NOMO-1 treated with DMSO at 0.1 percent for 48 hours (cell line): ENCODE results near the gene HBG2.

Experiments
- DNase-seq: peaks from one replicate; lab custom pipeline; 2025; ENCODE audit not compliant: unreplicated experiment; lab: John Stamatoyannopoulos, UW

The HBG2 gene

GRCh38 chr11:5231111-5231510 lies 23.5 kb downstream of the HBG2 start:
- DNase-seq, result no peak

DNA sequence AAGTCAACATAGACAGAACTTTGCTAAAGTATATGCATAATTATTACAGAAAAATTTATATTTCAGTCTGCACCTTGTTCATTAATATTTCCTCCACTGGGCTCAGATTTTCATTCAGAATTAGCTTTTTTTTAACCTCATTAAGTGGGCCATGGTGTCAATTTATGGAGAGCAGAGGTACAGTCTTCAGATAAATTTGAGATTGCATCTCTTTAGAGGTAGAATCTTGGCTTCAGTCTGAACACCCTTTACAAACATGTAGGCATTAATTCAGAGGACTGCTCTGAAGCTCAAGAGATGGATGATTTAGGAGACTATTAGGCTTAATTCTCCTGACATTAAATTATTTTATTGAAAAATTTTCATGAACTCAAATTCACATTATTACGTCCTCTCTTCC lies 24.3 kb downstream of the HBG2 start:
- DNase-seq, result no peak

GRCh38 chr11:5229796-5230195 lies 24.8 kb downstream of the HBG2 start:
- no peak for DNase-seq

DNA sequence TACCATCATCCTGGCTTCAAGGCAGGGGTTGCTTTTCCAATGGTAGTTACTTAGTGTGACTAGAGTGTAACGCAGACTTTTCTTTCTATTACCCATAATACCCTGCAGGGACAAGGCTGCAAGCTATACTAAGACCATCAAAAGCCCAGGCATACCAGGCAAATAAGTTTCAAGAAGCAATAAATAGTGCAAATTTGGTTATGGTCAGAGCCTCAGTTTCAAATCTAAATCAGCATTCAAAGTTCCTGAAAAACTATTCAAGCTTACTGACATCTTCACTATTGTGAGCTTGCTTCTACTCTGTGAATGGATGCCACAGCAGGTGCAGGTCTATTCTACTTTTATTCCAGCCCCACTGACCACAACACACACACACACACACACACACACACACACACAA lies 25.2 kb downstream of the HBG2 start:
- DNase-seq, result no peak

DNA sequence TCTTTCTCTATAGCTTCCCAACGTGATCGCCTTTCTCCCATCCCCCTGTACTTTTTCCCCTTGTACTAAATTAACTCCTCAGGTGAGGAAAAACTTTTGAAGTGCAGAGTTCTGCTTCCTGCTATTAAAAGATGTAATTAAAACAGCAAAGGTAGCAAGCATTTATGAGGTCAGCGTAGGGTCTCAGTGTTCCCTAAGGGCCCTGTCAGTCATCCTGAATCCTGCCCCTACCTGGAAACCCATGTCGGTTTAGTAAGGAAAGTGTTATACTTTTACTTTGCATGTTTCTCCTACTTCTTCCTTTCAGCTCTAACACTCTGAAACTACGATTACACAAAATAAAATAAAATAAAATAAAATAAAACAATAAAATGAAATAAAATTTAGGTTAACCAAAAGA lies 26.5 kb downstream of the HBG2 start:
- no peak for DNase-seq

DNA sequence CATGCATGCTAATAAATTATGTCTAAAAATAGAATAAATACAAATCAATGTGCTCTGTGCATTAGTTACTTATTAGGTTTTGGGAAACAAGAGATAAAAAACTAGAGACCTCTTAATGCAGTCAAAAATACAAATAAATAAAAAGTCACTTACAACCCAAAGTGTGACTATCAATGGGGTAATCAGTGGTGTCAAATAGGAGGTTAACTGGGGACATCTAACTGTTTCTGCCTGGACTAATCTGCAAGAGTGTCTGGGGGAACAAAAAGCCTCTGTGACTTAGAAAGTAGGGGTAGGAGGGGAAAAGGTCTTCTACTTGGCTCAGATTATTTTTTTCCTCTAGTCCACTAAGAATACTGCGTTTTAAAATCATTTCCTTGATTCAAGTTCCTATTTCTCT lies 26.9 kb downstream of the HBG2 start:
- DNase-seq, result no peak

- peak; percentile 51 for DNase-seq
These were observed 27.8 kb downstream of the HBG2 start, which contains the start of gene HBB for GRCh38 chr11:5226732-5227310. HBB (minus strand) TSS chr11:5227071; CDS start chr11:5227021, 50 bp downstream.

- DNase-seq, result no peak
These were observed 29.1 kb downstream of the HBG2 start for GRCh38 chr11:5225480-5225871.

GRCh38 chr11:5224538-5225479 lies 29.8 kb downstream of the HBG2 start:
- no peak for DNase-seq

GRCh38 chr11:5223686-5224085 lies 30.9 kb downstream of the HBG2 start:
- DNase-seq, result no peak

GRCh38 chr11:5223146-5223545 lies 31.4 kb downstream of the HBG2 start:
- no peak for DNase-seq

DNA sequence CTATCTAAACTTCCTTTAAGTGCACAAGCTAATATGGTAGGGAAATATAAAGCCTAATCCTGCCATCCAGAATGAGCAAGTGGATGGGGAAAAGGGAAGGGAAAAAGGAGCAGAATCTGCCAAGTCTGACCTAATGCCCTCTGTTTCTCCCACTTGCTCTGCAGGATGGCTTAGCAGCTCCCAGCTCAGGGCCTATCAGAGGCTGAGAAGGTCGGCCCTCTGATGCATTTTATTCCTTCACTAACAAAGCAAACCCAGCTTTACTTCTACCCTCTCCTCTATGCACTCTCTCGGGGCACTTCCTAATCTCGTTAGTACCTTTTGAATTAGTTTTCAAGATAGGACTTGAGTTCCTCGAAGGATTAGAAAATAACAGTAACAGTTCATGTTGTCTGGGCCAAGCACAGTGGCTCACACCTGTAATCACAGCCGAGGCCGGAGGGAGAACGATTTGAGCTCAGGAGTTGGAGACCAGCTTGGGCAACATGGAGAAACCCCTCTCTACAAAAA lies 44.1 kb downstream of the HBG2 start:
- no peak for DNase-seq

GRCh38 chr11:5204787-5205186 lies 49.8 kb downstream of the HBG2 start:
- peak; percentile 30 for DNase-seq

DNA sequence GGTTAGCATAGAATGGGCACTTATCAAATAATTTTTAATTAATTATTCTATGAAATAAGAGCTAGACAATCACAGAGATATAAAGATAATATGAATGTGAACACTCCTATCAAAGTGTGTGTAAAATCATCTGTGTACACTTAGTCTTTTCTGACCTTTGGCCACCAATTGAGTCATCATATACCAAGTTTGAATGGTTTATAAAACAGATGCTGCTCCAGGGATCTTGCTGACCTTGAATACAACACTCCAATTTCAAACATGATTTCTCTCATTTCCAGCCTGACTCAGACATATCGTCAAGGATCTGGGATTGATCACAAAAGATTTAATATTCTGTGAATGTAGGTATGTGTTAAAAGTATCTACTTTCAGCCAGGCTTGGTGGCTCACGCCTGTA lies 51.2 kb downstream of the HBG2 start:
- DNase-seq, result no peak
